ENCODE data around the gene DHX30. TPM values are rescaled to one million over a fixed set of nuclear protein-coding genes. Genes with fewer than 3 reads are reported as not detected.

The DHX30 gene
- total and polyA plus RNA-seq, 9 of the 15 experiments (the other 6 are each of a cell fraction or from before 2014, with no cell fraction given): 12.3 to 158 (median 79.0) TPM

DNA sequence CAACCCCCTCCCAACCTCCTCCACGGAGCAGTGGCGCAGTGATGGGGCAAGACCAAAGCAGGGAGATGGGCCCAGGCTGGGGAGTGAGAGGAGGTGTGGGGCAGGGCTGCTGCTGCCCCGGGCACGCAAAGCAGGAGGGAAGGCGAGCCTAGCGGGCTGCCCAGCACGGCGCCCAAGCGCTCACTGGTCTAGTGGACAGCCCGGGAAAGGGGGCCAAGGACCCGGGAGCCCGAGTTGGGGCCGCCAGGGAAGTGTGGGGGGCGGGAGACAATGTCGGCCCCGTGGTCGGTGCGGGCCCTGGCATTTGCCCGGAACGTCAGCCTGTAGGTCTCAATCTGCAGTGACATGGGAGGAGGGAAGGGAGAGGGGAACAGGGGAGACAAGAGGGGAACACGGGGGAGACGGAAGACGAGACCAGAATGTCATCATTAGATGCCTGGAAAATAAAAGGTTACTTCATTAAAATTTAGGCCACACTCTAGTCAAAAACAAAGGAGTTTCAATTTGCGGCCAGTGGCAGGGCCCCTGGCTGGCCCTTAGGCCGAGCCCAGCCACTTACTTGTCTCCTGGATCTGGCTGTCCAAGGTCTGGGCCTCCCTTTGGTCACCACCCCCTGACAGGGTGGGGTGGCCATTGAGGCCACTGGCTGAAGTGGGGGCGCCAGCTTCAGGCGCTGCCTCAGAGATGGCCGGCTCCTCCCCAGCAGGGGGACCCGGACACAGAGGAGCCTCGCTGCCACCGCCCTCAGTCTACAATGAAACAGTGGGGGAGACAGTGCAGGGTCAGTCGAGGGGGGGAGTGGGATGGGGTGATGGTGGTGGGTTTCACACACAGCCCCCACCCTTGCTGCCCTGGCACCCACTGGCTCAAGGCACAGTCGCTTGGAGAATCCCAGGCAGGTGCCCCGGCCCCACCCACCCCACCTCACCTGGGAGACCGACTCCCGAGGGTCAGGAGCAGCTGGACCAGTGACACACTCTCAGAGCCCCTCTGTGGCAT is 50.0 kb downstream of the DHX30 start:
- FAIRE-seq (no peak), ATAC-seq (peak; percentile 6), DNase-seq (ENCODE audit: extremely low read depth in 1 of 4, low spot score in 3 of 4) (peak in 2 of 4 experiments; percentile 47 to 51)
- intact Hi-C loops (cut with micrococcal nuclease): loop anchor here (5.0 kb wide), 1 partner anchor 299 kb away; no protein-coding TSS in a partner anchor
- Histone ChIP-seq H3K9ac (ENCODE audit: insufficient read depth in 1 of 2, low read depth in 2 of 2, low read length in 2 of 2) (peak overlapping the region in 1 of 2 experiments; percentile 18; a peak in 1 of 4 replicates), H3K4me2 (ENCODE audit: insufficient read depth, low read length) (no peak overlapping the region), H3K9me1 (ENCODE audit: control insufficient read depth, insufficient read depth, low read length) (no peaks in the 10 kb centered on the region), H3K9me3 (replicated peaks; ENCODE audit: control insufficient read depth, insufficient read depth, low read depth, low read length) (no peaks in the 10 kb centered on the region), H3K79me2 (ENCODE audit: control insufficient read depth, insufficient read depth, low read length) (no peaks in the 10 kb centered on the region), H3K4me1 (replicated peaks in 1 of 2; ENCODE audit: control insufficient read depth in 2 of 2, insufficient read depth in 2 of 2, low read length in 2 of 2) (peaks cover 0 to 24% of the 10 kb centered on the region in 2 experiments; a peak in 2 of 5 replicates), H3K27me3 (ENCODE audit: control insufficient read depth in 2 of 2, insufficient read depth in 2 of 2, low read length in 2 of 2) (no peaks in the 10 kb centered on the region), H4K20me1 (replicated peaks; ENCODE audit: control insufficient read depth, insufficient read depth, low read length) (peaks cover 17% of the 10 kb centered on the region), H3K27ac (ENCODE audit: extremely low read depth, low read depth, low read length) (no peak overlapping the region), H2AFZ (ENCODE audit: low read depth, low read length) (no peak overlapping the region), H3K36me3 (ENCODE audit: control insufficient read depth, insufficient read depth, low read length) (peaks cover 88% of the 10 kb centered on the region; the same call in 2 of the 3 replicates), H3K4me3 (no peak overlapping the region)
- POLR2A ChIA-PET: interaction anchor here (0.7 to 1.0 kb wide), 4 partner anchors 8 to 161 kb away, joined by 3 read pairs; no protein-coding TSS in a partner anchor
- no TSS peak for BruUV-seq (replicated peaks)
- in situ Hi-C loops (cut with MboI): no loop called here
- CTCF ChIA-PET (ENCODE audit: low intra/inter-chr PET ratio): interaction anchor here (0.8 kb wide), 1 partner anchor 15 kb away, joined by 3 read pairs; no protein-coding TSS in a partner anchor
- peak; percentile 59; the same call in 1 of the 2 replicates for TF ChIP-seq POLR2G (IDR thresholded peaks at IDR 0.05; ENCODE audit: low read depth, low read length)
- TF ChIP-seq ZNF143 (CRISPR knock-in tag; IDR thresholded peaks at IDR 0.05): no peak
- no peak for TF ChIP-seq HIVEP1 (CRISPR knock-in tag; IDR thresholded peaks at IDR 0.05)
- TF ChIP-seq SMC3 (conservative IDR thresholded peaks at IDR 0.05; ENCODE audit: insufficient read depth, low read depth, low read length): 0 out of 2 replicates have a peak, but pooled peaks have one; percentile 30
- TF ChIP-seq YY1 (IDR thresholded peaks at IDR 0.05; ENCODE audit: borderline replicate concordance in 1 of 3, control insufficient read depth in 1 of 3, extremely low read depth in 1 of 3, insufficient read depth in 3 of 3, insufficient read length in 1 of 3, insufficient replicate concordance in 2 of 3, low read depth in 1 of 3, low read length in 2 of 3): peak in 1 of 3 experiments; percentile 36
- TF ChIP-seq ASH1L (IDR thresholded peaks at IDR 0.05; ENCODE audit: borderline replicate concordance, low read depth, partially characterized antibody): no peak
- TF ChIP-seq TAF1 (IDR thresholded peaks at IDR 0.05; ENCODE audit: control insufficient read depth, extremely low read depth, insufficient read depth, low read length, severe bottlenecking): no peak
- peak; percentile 72 for TF ChIP-seq RBM22 (IDR thresholded peaks at IDR 0.05; ENCODE audit: low read depth, low read length, poor library complexity, severe bottlenecking)
- 0 out of 2 replicates have a peak, but pooled peaks have one; percentile 6 for TF ChIP-seq SUPT5H (IDR thresholded peaks at IDR 0.05)
- TF ChIP-seq CTCF (IDR thresholded peaks at IDR 0.05 in 2 of 3, conservative IDR thresholded peaks at IDR 0.05 in 1 of 3; ENCODE audit: insufficient read depth in 2 of 3, low read depth in 1 of 3, low read length in 3 of 3): peak in 2 of 3 experiments; percentile 29 to 66; a peak in 3 of 6 replicates
- TF ChIP-seq PCBP1 (IDR thresholded peaks at IDR 0.05; ENCODE audit: low read depth, low read length, poor library complexity, severe bottlenecking): peak; percentile 29
- peak; percentile 94 for TF ChIP-seq ZBTB33 (CRISPR knock-in tag; IDR thresholded peaks at IDR 0.05)
- WGBS (ENCODE audit: insufficient coverage, low coverage, missing lambda C conversion rate): 86% methylated on average over 22 of the region's 36 CpGs
